Measurements from ENCODE around the gene LRRC8A.

DNA sequence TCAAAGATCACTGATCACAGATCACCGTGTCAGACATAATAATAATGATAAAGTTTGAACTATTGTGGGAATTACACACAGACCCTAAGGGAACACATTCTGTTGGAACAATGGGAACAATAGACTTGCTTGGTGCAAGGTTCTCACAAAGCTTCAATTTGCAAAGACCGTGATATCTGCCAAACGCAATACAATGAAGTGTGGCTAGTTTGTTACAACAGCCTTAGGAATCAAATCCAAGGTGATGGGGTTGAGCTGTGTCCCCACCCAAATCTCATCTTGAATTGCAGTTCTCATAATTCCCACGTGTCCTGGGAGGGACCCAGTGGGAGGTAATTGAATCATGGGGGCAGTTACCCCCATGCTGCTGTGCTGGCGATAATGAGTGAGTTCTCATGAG is 21.0 kb upstream of the LRRC8A start:
- TF ChIP-seq, protein P1, sequence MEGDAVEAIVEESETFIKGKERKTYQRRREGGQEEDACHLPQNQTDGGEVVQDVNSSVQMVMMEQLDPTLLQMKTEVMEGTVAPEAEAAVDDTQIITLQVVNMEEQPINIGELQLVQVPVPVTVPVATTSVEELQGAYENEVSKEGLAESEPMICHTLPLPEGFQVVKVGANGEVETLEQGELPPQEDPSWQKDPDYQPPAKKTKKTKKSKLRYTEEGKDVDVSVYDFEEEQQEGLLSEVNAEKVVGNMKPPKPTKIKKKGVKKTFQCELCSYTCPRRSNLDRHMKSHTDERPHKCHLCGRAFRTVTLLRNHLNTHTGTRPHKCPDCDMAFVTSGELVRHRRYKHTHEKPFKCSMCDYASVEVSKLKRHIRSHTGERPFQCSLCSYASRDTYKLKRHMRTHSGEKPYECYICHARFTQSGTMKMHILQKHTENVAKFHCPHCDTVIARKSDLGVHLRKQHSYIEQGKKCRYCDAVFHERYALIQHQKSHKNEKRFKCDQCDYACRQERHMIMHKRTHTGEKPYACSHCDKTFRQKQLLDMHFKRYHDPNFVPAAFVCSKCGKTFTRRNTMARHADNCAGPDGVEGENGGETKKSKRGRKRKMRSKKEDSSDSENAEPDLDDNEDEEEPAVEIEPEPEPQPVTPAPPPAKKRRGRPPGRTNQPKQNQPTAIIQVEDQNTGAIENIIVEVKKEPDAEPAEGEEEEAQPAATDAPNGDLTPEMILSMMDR (optimal IDR thresholded peaks at IDR 0.05 in 1 of 3, IDR thresholded peaks at IDR 0.05 in 1 of 3, conservative IDR thresholded peaks at IDR 0.05 in 1 of 3; ENCODE audit: extremely low read depth in 1 of 3, insufficient read depth in 2 of 3, low read length in 3 of 3): no peak
- no peak for TF ChIP-seq EZH2 (IDR thresholded peaks at IDR 0.05; ENCODE audit: low read length)
